Activated CD8-positive, alpha-beta T cell treated with anti-CD3 and anti-CD28 coated beads, Interleukin-2, amount 10 ng/mL, durations not matched to agents 7 days and 5 days (primary cell): ENCODE data around the gene MC2R. TPM values are rescaled to one million over a fixed set of nuclear protein-coding genes. Genes with fewer than 3 reads are reported as not detected.
"Not testable (repeated sequence)": the region's sequence is repeated elsewhere in the genome, so short reads cannot be mapped to it uniquely, and the experiment has no call there.

Experiments used
- ATAC-seq: fragments of 150-1000 bp; cut with Tn5 transposase; one replicate; pipeline ENCODE4 v1.10.0; 2021; ENCODE audit warnings: moderate library complexity
- CTCF ChIA-PET: fragments of 350-600 bp; sonication (Branson Sonifier 250); formaldehyde crosslinking; loops from one replicate; lab custom pipeline; 2021; ENCODE audit warnings: antibody characterized with exemption; lab: Charles Lee
- POLR2A ChIA-PET: fragments of 350-600 bp; sonication (Branson Sonifier 250); formaldehyde crosslinking; loops from one replicate; lab custom pipeline; 2021; ENCODE audit warnings: antibody characterized with exemption; lab: Charles Lee
- DNase-seq: peaks from one replicate; pipeline ENCODE4 v3.0.0-alpha.2; 2020
- H3K27ac Mint-ChIP-seq: one replicate; pipeline ENCODE4 v1.8.0; 2021; ENCODE audit warnings: mild to moderate bottlenecking, mixed read lengths
- H3K27me3 Mint-ChIP-seq: one replicate; pipeline ENCODE4 v1.8.0; 2021; ENCODE audit warnings: low read depth, mixed read lengths
- H3K36me3 Mint-ChIP-seq: one replicate; pipeline ENCODE4 v1.8.0; 2021; ENCODE audit warnings: low read depth, mixed read lengths
- H3K4me1 Mint-ChIP-seq: one replicate; pipeline ENCODE4 v1.8.0; 2021; ENCODE audit warnings: low read depth, mixed read lengths
- H3K4me3 Mint-ChIP-seq: one replicate; pipeline ENCODE4 v1.8.0; 2021; ENCODE audit warnings: mild to moderate bottlenecking, mixed read lengths
- H3K9me3 Mint-ChIP-seq: one replicate; pipeline ENCODE4 v1.8.0; 2022; ENCODE audit warnings: mixed read lengths; ENCODE audit not compliant: insufficient read depth
- total RNA-seq, 2 experiments: library from RNA; stranded (reverse); gene quantifications; one replicate each; pipeline ENCODE4 v1.2.3, GENCODE V29; 2021

Gene MC2R
- total RNA-seq, 2 experiments from 2014 or later, result not detected

GRCh38 chr18:13868501-13869271 lies 46.6 kb downstream of the MC2R start:
- Mint-ChIP-seq H3K27me3 (peaks cover 35% of the 10 kb centered on the region), H3K27ac (no peak overlapping the region), H3K36me3 (no peaks in the 10 kb centered on the region), H3K4me1 (no peaks in the 10 kb centered on the region), H3K4me3 (no peak overlapping the region), H3K9me3 (no peaks in the 10 kb centered on the region)
- ATAC-seq (no peak), DNase-seq (no peak)
- ChIA-PET CTCF (no interaction called here), POLR2A (no interaction called here)

DNA sequence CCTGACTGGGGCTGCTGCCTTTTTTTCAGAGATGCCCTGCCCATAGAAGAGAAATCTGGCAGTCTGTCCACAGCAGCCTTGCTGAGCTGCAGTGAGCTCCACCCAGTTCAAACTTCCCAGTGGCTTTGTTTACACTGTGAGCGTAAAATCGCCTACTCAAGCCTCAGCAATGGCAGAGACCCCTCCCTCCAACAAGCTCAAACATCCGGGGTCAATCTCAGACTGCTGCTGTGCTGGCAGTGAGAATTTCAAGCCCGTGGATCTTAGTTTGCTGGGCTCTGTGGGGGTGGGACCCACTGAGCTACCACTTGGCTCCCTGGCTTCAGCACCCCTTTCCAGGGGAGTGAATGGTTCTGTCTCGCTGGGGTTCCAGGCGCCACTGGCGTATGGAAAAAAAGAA lies 52.4 kb downstream of the MC2R start:
- H3K9me3 Mint-ChIP-seq, POLR2A ChIA-PET, H3K4me3 Mint-ChIP-seq, H3K4me1 Mint-ChIP-seq, H3K27ac Mint-ChIP-seq, DNase-seq, ATAC-seq, H3K36me3 Mint-ChIP-seq, CTCF ChIA-PET: not testable (repeated sequence)
- peaks cover 20% of the 10 kb centered on the region for H3K27me3 Mint-ChIP-seq

- Mint-ChIP-seq H3K36me3 (no peaks in the 10 kb centered on the region), H3K27me3 (no peaks in the 10 kb centered on the region), H3K9me3 (no peaks in the 10 kb centered on the region), H3K4me3 (no peak overlapping the region), H3K4me1 (no peaks in the 10 kb centered on the region), H3K27ac (no peak overlapping the region)
- ATAC-seq (no peak), DNase-seq (no peak)
- CTCF ChIA-PET, result no interaction called here
- POLR2A ChIA-PET, result no interaction called here
Measured at GRCh38 chr18:13849791-13850190, 65.5 kb downstream of the MC2R start.

DNA sequence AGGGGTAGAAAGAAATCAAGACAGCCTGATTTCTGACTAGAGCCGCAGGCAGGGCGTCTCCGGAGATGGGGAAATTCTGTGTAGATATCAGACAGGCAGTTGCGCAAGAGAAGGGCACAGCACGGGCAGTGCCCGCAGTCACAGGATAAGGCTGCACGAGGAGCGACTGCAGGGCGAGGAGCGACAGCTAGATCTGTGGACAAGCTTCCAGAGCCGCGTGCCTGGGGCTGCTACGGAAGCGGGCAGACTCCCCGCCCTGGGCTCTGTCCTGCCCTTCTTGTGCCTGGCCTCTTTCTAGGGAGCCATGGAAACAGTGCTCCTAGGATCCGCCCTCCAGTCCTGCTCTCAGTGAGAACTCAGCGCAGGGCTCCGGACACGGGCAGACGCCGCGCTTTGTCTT lies 78.8 kb downstream of the MC2R start:
- ChIA-PET CTCF (no interaction called here), POLR2A (no interaction called here)
- no peak overlapping the region for H3K4me3 Mint-ChIP-seq
- H3K36me3 Mint-ChIP-seq, result no peaks in the 10 kb centered on the region
- no peak for DNase-seq
- H3K4me1 Mint-ChIP-seq, result no peaks in the 10 kb centered on the region
- no peak overlapping the region for H3K27ac Mint-ChIP-seq
- no peaks in the 10 kb centered on the region for H3K9me3 Mint-ChIP-seq
- no peak for ATAC-seq
- H3K27me3 Mint-ChIP-seq, result peaks cover 18% of the 10 kb centered on the region

GRCh38 chr18:13835202-13835601 lies 80.1 kb downstream of the MC2R start:
- Mint-ChIP-seq H3K27me3 (peaks cover 21% of the 10 kb centered on the region), H3K4me1 (no peaks in the 10 kb centered on the region), H3K36me3 (no peaks in the 10 kb centered on the region), H3K4me3 (no peak overlapping the region), H3K9me3 (no peaks in the 10 kb centered on the region), H3K27ac (no peak overlapping the region)
- ChIA-PET CTCF (no interaction called here), POLR2A (no interaction called here)
- DNase-seq, result no peak
- ATAC-seq, result no peak

- ChIA-PET CTCF (no interaction called here), POLR2A (no interaction called here)
- ATAC-seq, result no peak
- H3K4me1 Mint-ChIP-seq, result no peaks in the 10 kb centered on the region
- no peaks in the 10 kb centered on the region for H3K36me3 Mint-ChIP-seq
- DNase-seq, result no peak
- no peak overlapping the region for H3K4me3 Mint-ChIP-seq
- no peaks in the 10 kb centered on the region for H3K9me3 Mint-ChIP-seq
- H3K27me3 Mint-ChIP-seq, result peaks cover 19% of the 10 kb centered on the region
- no peak overlapping the region for H3K27ac Mint-ChIP-seq
Measured at GRCh38 chr18:13834496-13835015, 80.8 kb downstream of the MC2R start.

Other genes with a start within 250 kb of the MC2R start
- 10 to 100 TPM; 25.1 to 30.2 TPM for gene FAM210A, start 189.0 kb downstream of the MC2R start, total RNA-seq
- 10 to 100 TPM; 31.2 to 37.7 TPM for gene RNMT, start 188.9 kb downstream of the MC2R start, total RNA-seq
- not detected for gene MC5R, start 91.4 kb downstream of the MC2R start, total RNA-seq
- 10 to 100 TPM; 16.2 to 17.1 TPM for gene ZNF519, start 216.9 kb upstream of the MC2R start, total RNA-seq